ENCODE data around the gene ACTRT2. TPM values are rescaled to one million over a fixed set of nuclear protein-coding genes. Genes with fewer than 3 reads are reported as not detected.

The ACTRT2 gene
- total RNA-seq, 1 experiment from 2014 or later, result not detected

- no peak overlapping the region for H3K4me3 ChIP-seq (ENCODE audit: low read length)
- no peaks in the 10 kb centered on the region for H3K36me3 ChIP-seq (ENCODE audit: low read depth, low read length)
- H4K20me1 ChIP-seq (ENCODE audit: low read length), result no peaks in the 10 kb centered on the region
- DNase-seq, result no peak
- no peak overlapping the region for H2AFZ ChIP-seq (ENCODE audit: low read length)
- TF ChIP-seq CTCF (conservative IDR thresholded peaks at IDR 0.05; ENCODE audit: low read depth, low read length) (no peak), EZH2 (IDR thresholded peaks at IDR 0.05; ENCODE audit: low read length, unreplicated experiment) (no peak), EZH2phosphoT487 (IDR thresholded peaks at IDR 0.05; ENCODE audit: borderline replicate concordance, low read length) (no peak)
- no peak overlapping the region for H3K4me2 ChIP-seq (ENCODE audit: low read length)
- no peaks in the 10 kb centered on the region for H3K79me2 ChIP-seq (ENCODE audit: low read length)
- ChIA-PET CTCF (no interaction called here), POLR2A (ENCODE audit: unreplicated experiment) (no interaction called here)
- no peak overlapping the region for H3K9ac ChIP-seq (ENCODE audit: low read length)
- no peak for ATAC-seq
- H3K9me3 ChIP-seq (ENCODE audit: low read length), result peaks cover 8% of the 10 kb centered on the region; the same call in 1 of the 2 replicates
- no peak overlapping the region for H3K27ac ChIP-seq (ENCODE audit: low read length)
- no peaks in the 10 kb centered on the region for H3K9me2 ChIP-seq (replicated peaks; ENCODE audit: low read length)
- no peaks in the 10 kb centered on the region for H3K4me1 ChIP-seq (ENCODE audit: insufficient read depth, low read length)
- H3F3A ChIP-seq (ENCODE audit: low read length, unreplicated experiment), result no peaks in the 10 kb centered on the region
- intact Hi-C loops (cut with micrococcal nuclease), result no loop called here
- no TSS peak for BruUV-seq (replicated peaks)
- peaks cover 87% of the 10 kb centered on the region for H3K27me3 ChIP-seq (ENCODE audit: low read length)
Measured at GRCh38 chr1:3000214-3000613, 21.1 kb upstream of the ACTRT2 start.

DNA sequence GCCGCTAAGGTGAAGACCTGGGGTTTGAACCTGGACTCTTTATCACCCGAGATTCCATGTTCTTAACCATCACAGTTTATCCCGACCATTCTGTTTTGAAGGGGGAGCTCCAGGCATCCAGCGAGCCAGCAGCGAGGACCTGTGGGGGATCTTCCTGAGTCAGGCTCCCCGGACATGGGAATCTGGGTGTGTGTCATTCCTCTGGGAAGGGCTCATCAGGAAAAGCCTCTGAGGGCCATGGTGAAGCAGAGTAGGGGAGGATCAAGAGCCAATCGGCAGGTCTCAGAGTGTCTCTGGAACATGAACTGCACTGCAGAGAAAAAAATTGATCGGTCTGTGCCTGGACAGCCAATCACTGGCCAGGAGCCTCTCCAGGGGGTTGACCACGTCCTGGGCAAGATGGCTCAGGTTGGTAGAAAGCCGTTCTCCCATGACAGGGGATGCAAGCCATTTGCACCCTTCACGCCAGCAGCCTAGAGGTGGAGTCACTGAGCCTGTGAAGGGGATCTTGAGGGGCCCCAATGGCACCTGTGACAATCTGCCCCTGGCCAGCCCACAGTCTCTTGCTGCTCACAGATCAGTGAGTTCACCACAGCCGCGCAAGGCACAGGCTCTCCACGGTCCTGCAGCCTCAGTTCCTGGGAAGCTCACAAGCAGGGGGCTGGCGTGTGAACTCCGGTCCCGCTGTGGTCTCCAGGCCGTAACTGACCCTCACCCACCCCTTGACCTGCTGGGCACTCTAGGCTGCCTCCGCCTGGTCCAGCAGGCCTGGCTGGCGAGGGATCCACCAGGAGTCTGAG is 20.4 kb upstream of the ACTRT2 start:
- no peak overlapping the region for H3K27ac ChIP-seq (ENCODE audit: low read length)
- no peak overlapping the region for H2AFZ ChIP-seq (ENCODE audit: low read length)
- H3K4me3 ChIP-seq (ENCODE audit: low read length), result no peak overlapping the region
- no peaks in the 10 kb centered on the region for H3K9me2 ChIP-seq (replicated peaks; ENCODE audit: low read length)
- peaks cover 94% of the 10 kb centered on the region for H3K27me3 ChIP-seq (ENCODE audit: low read length)
- TF ChIP-seq CTCF (conservative IDR thresholded peaks at IDR 0.05; ENCODE audit: low read depth, low read length), result no peak
- TF ChIP-seq EZH2phosphoT487 (IDR thresholded peaks at IDR 0.05; ENCODE audit: borderline replicate concordance, low read length), result no peak
- no peak for TF ChIP-seq EZH2 (IDR thresholded peaks at IDR 0.05; ENCODE audit: low read length, unreplicated experiment)
- no peak overlapping the region for H3K4me2 ChIP-seq (ENCODE audit: low read length)
- no peaks in the 10 kb centered on the region for H3K36me3 ChIP-seq (ENCODE audit: low read depth, low read length)
- CTCF ChIA-PET, result no interaction called here
- H3K79me2 ChIP-seq (ENCODE audit: low read length), result no peaks in the 10 kb centered on the region
- intact Hi-C loops (cut with micrococcal nuclease), result no loop called here
- no peaks in the 10 kb centered on the region for H3F3A ChIP-seq (ENCODE audit: low read length, unreplicated experiment)
- DNase-seq (no peak), ATAC-seq (no peak)
- H4K20me1 ChIP-seq (ENCODE audit: low read length), result no peaks in the 10 kb centered on the region
- no peaks in the 10 kb centered on the region for H3K4me1 ChIP-seq (ENCODE audit: insufficient read depth, low read length)
- BruUV-seq (replicated peaks), result no TSS peak
- no peak overlapping the region for H3K9ac ChIP-seq (ENCODE audit: low read length)
- peaks cover under 1% of the 10 kb centered on the region; the same call in 1 of the 2 replicates for H3K9me3 ChIP-seq (ENCODE audit: low read length)
- POLR2A ChIA-PET (ENCODE audit: unreplicated experiment), result no interaction called here

Data from PC-3 (cell line).